NCI-H1417 (cell line): Measurements from ENCODE around the gene FAR2.
"Not testable (repeated sequence)": the region's sequence is repeated elsewhere in the genome, so short reads cannot be mapped to it uniquely, and the experiment has no call there.

ENCODE experiments used
- DNase-seq, 3 experiments: peaks; one replicate each; lab custom pipeline; 2025; lab: John Stamatoyannopoulos, UW

FAR2 gene

GRCh38 chr12:29234965-29235626, 86.0 kb downstream of the FAR2 start:
- DNase-seq: peak in 1 of 3 experiments; percentile 65

DNA sequence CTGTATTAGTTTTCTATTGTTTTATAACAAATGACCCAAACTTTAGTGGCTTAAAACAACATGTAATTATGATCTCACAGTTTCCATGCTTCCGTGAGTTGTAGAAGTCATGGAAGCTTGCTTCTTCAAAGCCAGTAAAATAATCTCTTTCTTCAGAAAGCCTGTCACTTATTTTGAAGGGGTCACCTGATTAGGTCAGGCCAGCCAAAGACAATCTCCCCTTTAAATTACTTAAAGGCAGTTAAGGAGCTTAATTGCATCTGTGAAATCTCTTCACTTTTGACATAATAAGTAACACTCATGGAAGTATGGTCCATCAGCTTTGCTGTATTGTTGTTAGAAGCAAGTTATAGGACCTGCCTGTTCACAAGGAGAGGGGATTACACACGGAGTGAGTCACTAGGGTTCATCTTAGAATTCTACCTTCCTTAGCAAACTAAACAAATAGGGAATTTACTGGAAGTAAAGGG, 89.8 kb downstream of the FAR2 start:
- DNase-seq: no peak

DNA sequence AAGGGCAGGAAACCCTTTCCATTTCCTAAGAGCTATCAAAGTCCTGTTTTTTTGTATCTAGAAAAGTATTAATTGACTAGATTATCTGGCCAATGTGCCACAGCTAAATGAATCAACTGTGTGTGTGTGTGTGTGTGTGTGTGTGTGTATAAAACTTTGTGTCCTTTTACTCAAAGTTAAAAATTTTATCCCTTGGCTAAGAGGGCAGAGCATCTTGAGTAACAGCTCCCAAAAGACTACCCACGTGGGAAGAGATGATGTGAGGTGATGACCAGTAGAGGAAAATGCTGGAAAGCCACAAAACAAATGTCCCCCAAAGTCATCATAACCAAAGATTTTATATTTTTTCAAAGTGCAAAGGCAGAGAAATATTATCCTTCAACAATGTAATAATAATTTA, 90.3 kb downstream of the FAR2 start:
- no peak for DNase-seq

GRCh38 chr12:29240441-29240840, 91.4 kb downstream of the FAR2 start:
- DNase-seq: no peak

DNA sequence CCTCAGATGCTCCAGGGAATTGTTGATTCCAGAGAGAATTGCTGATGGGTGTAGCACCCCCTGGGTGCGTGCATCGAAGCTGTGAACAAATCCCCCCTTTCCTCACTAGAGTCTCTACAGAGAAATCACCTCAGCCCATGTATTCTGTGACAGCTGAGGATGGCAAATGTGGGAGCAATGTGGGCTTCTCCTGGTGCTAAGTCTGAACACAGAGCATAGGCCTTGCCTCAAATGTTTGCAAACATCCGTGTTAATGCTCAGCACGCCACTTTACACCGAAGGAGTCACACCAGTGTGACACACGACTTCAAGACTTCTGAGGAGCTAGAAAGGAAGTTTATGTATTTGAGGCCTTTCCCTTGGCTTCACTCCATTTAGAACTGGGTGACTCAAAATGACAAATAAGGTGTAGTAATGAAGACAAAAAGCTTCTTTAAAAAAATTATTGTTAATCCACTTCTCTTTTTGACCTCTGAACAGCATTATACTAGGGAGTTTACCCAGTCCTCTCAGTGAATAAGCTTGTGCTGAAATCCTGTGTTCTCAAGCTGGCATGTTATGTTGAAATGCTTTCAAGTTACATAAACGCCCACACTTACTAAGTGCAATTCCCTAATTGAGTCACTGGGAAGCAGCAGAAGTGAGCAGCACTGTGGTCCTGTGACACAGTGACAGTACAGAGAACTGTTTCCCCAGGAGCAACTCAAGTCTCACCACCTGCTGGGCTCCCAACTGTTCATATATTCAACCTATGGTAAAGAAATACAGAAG, 92.9 kb downstream of the FAR2 start:
- DNase-seq: no peak

DNA sequence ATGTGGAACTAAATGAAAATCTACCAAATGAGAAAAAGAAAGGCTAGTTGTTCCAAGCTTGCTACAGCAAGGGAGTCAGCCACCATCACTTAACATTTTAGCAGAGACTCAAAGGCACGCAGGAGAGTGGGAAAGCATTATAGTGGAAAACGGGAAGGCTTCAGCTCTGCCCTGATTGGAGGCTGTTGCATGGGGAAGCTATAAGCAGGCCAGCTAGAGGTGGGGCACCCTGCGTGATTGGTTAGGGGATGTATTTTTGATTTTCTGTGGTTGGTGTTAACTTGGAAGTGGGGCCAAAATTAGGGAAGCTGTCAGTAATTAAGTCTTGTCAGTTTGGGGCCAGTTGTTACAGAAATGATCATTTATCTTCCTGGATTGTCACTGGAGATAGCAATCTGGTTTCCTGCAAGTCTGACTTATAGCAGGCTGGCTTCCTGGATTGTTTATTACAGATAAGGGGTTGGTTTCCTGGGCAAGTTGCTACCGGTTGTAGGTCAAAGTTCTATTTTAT, 93.9 kb downstream of the FAR2 start:
- no peak for DNase-seq

GRCh38 chr12:29244159-29244765, 95.2 kb downstream of the FAR2 start:
- DNase-seq: no peak

DNA sequence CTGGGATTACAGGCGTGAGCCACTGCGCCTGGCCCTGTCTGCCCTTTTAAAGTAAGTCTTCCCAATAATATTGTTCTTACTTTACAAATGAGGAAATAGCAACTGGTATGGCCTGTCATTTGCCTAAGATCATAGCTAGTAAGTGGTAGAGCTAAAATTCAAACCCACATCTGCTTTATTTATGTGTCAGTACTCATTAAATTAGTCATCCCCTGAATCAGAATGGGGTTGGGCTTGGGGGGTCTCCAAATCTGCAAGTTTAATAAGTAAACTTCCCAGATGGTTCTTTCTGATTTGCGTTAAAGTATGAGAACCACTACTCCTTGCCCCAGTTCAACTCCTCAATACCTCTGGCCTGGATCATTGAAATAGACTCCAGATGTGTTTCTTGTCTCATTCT, 96.2 kb downstream of the FAR2 start:
- no peak for DNase-seq

GRCh38 chr12:29249930-29250329, 100.9 kb downstream of the FAR2 start:
- no peak for DNase-seq

DNA sequence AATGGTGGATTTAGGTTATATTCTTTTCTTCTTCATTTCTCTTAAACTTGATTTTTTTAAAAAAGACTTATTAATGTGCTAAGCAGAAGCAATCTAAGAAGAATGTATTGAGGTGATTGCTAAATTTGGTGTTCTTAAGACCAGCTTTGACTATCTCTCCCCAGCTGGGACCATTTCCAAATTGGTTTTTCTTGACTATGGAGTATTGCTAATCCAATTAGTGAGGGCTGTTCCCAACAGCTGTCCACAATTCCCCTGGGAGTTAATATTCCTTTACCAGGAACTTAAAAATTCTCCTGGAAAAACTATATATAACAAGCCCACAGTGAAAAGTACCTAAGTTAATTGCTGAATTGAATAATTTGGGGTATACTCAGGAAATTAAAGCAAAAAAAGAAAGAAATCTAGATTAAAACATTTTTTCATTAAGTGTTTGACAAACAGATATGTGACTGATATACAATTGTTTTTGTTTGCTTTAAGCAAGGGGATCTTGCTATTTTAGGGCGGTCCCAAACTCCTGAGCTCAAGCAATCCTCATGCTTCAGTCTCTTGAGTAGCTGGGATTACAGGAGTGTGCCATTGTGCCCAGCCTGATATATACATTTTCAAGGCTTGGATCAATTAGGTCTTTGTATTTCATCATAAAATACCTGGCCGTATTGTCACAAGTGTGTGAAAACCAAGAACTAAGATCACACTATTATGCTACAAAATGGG, 105.0 kb downstream of the FAR2 start:
- no peak for DNase-seq

DNA sequence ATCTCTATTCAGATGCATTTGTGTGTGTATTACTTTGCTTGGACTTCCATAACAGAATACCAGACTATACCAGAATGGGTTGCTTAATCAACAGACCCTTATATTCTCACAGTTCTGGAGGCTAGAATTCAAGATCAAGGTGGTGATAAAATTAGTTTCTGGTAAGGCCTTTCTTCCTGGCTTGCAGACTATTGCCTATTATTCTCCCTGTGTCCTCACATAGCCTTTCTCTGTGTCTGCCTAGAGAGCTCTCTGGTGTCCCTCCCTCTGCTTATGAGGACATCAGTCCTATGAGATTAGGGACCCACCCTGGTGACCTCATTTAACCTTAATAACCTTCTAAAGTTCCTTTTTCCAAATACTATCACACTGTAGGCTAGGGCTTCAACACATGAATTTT, 106.0 kb downstream of the FAR2 start:
- DNase-seq: no peak

DNA sequence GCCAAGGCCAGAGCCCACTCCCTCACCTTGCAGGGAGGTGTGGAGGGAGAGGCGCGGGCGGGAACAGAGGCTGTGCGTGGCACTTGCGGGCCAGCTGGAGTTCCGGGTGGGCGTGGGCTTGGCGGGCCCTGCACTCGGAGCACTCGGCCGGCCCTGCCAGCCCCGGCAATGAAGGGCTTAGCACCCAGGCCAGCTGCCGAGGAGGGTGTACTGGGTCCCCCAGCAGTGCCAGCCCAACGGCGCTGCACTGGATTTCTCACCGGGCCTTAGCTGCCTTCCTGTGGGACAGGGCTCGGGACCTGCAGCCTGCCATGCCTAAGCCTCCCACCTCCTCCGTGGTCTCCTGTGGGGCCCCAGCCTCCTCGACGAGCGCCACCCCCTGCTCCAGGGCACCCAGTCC, 107.5 kb downstream of the FAR2 start:
- DNase-seq: no peak

GRCh38 chr12:29257687-29258086, 108.6 kb downstream of the FAR2 start:
- DNase-seq: not testable (repeated sequence)

DNA sequence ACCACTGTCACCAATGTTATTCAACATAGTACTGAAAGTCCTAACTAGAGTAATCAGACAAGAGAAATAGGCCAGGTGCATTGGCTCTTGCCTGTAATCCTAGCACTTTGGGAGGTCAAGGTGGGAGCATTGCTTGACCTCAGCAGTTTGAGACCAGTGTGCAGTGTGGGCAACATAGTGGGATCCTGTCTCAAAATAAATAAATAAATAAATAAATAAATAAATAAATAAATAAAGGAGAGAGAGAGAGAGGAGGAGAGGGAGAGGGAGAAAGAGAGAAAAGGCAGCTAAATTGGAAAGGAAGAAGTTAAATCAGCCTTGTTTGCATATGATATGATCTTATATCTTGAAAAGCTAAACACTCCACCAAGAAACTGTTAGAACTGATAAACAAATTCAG, 115.3 kb downstream of the FAR2 start:
- DNase-seq: no peak

- no peak for DNase-seq
These were observed 120.8 kb downstream of the FAR2 start for GRCh38 chr12:29269706-29270408.

DNA sequence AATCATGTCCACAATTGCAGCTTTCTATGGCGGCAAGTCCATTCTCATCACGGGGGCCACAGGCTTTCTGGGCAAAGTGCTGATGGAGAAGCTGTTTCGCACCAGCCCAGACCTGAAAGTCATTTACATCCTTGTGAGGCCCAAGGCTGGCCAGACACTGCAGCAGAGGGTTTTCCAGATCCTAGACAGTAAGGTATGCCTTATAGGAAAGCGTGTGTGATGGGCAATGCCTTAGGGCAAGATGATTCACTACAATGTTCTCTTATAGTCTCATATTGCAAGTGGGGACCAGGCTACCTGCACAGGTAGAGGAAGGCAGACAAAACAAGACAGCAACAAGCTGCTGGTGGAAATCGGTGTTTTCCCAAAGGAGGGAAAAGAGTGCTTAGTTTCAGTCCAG, 121.4 kb downstream of the FAR2 start:
- no peak for DNase-seq

GRCh38 chr12:29273178-29273843, 124.2 kb downstream of the FAR2 start:
- DNase-seq: no peak

GRCh38 chr12:29275834-29276233, 126.8 kb downstream of the FAR2 start:
- no peak for DNase-seq

DNA sequence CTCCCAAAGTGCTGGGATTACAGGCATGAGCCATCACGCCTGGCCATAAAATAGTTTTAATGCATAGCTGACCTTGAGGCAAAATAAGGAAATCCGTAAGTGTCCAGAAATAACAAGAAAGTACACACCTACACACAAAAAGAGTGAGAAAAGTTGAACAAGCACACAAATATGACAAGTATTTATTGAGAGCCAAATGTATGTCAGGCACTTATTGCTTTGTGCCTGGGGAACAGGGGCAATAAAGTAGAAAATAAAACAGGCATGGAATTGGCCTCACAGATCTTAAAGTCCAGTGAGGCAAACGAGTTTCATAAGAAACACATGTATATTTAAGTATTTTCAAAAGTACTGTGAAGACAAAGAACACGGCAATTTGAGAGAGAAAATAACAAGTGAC, 128.2 kb downstream of the FAR2 start:
- no peak for DNase-seq

- DNase-seq: no peak
These were observed 129.8 kb downstream of the FAR2 start for GRCh38 chr12:29278673-29279420.
